ENCODE measurements around the gene NPAS3. TPM values are rescaled to one million over a fixed set of nuclear protein-coding genes. Genes with fewer than 3 reads are reported as not detected.

The NPAS3 gene
- total RNA-seq, 1 experiment from 2014 or later, result not detected

DNA sequence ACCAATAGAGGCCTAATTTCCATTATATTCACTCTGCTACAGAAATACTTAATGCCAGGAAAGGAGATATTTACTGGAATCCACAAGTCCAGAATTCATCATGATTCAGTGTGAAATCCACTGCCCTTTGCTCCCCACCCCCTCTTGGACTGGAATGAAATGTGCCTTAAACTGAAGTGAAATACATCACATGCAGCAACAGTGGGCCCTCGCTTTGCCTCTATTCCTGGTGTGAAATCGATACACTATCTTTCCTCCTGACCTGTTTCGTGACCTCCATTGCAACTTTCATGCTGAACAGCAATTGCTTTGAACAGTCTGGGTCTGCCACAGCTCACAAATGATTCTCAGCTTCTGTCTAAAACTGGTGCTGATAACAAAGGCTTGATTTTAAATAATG lies 100.6 kb downstream of the NPAS3 start:
- TF ChIP-seq EZH2 (IDR thresholded peaks at IDR 0.05), result no peak
- no peak for TF ChIP-seq CEBPB (IDR thresholded peaks at IDR 0.05; ENCODE audit: low read depth)
- TF ChIP-seq, protein P1, sequence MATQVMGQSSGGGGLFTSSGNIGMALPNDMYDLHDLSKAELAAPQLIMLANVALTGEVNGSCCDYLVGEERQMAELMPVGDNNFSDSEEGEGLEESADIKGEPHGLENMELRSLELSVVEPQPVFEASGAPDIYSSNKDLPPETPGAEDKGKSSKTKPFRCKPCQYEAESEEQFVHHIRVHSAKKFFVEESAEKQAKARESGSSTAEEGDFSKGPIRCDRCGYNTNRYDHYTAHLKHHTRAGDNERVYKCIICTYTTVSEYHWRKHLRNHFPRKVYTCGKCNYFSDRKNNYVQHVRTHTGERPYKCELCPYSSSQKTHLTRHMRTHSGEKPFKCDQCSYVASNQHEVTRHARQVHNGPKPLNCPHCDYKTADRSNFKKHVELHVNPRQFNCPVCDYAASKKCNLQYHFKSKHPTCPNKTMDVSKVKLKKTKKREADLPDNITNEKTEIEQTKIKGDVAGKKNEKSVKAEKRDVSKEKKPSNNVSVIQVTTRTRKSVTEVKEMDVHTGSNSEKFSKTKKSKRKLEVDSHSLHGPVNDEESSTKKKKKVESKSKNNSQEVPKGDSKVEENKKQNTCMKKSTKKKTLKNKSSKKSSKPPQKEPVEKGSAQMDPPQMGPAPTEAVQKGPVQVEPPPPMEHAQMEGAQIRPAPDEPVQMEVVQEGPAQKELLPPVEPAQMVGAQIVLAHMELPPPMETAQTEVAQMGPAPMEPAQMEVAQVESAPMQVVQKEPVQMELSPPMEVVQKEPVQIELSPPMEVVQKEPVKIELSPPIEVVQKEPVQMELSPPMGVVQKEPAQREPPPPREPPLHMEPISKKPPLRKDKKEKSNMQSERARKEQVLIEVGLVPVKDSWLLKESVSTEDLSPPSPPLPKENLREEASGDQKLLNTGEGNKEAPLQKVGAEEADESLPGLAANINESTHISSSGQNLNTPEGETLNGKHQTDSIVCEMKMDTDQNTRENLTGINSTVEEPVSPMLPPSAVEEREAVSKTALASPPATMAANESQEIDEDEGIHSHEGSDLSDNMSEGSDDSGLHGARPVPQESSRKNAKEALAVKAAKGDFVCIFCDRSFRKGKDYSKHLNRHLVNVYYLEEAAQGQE (IDR thresholded peaks at IDR 0.05; ENCODE audit: low read depth), result no peak
- TF ChIP-seq, protein P2, sequence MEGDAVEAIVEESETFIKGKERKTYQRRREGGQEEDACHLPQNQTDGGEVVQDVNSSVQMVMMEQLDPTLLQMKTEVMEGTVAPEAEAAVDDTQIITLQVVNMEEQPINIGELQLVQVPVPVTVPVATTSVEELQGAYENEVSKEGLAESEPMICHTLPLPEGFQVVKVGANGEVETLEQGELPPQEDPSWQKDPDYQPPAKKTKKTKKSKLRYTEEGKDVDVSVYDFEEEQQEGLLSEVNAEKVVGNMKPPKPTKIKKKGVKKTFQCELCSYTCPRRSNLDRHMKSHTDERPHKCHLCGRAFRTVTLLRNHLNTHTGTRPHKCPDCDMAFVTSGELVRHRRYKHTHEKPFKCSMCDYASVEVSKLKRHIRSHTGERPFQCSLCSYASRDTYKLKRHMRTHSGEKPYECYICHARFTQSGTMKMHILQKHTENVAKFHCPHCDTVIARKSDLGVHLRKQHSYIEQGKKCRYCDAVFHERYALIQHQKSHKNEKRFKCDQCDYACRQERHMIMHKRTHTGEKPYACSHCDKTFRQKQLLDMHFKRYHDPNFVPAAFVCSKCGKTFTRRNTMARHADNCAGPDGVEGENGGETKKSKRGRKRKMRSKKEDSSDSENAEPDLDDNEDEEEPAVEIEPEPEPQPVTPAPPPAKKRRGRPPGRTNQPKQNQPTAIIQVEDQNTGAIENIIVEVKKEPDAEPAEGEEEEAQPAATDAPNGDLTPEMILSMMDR (IDR thresholded peaks at IDR 0.05 in 2 of 3, conservative IDR thresholded peaks at IDR 0.05 in 1 of 3; ENCODE audit: borderline replicate concordance in 1 of 3, insufficient read depth in 1 of 3, low read depth in 2 of 3, low read length in 2 of 3), result no peak
- no peak for TF ChIP-seq TCF7L2 (IDR thresholded peaks at IDR 0.05; ENCODE audit: borderline replicate concordance, extremely low read depth, insufficient read depth, insufficient read length)
- TF ChIP-seq, protein P3, sequence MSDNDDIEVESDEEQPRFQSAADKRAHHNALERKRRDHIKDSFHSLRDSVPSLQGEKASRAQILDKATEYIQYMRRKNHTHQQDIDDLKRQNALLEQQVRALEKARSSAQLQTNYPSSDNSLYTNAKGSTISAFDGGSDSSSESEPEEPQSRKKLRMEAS (IDR thresholded peaks at IDR 0.05), result no peak
- no peaks in the 10 kb centered on the region for H3K36me3 ChIP-seq (ENCODE audit: control insufficient read depth in 1 of 2, insufficient read depth in 2 of 2, low read length in 2 of 2)
- ChIA-PET POLR2A (no interaction called here), RAD21 (ENCODE audit: low non-redundant PET in 1 of 2, low total read pairs in 2 of 2, uncharacterized antibody in 2 of 2, unreplicated experiment in 2 of 2) (no interaction called here), CTCF (no interaction called here)
- H3K4me2 ChIP-seq (ENCODE audit: low read length), result no peak overlapping the region
- H3K9me3 ChIP-seq (ENCODE audit: control insufficient read depth in 1 of 2, insufficient read depth in 1 of 2, low read depth in 1 of 2, low read length in 2 of 2), result 0 out of 4 replicates have a peak, but pooled peaks cover 0 to 3% of the 10 kb centered on the region in 2 experiments
- ATAC-seq (no peak), DNase-seq (ENCODE audit: low read depth, low spot score) (no peak)
- H3K4me3 ChIP-seq (replicated peaks in 1 of 2; ENCODE audit: low read depth in 1 of 2, low read length in 2 of 2), result no peak overlapping the region
- H2AFZ ChIP-seq (ENCODE audit: low read depth, low read length, poor library complexity, severe bottlenecking), result no peak overlapping the region
- no peaks in the 10 kb centered on the region for H3K4me1 ChIP-seq (ENCODE audit: control insufficient read depth in 1 of 2, insufficient read depth in 2 of 2, low read length in 2 of 2)
- H3K27ac ChIP-seq (ENCODE audit: low read depth, low read length), result no peak overlapping the region
- H4K20me1 ChIP-seq (ENCODE audit: insufficient read depth), result no peaks in the 10 kb centered on the region
- no peak overlapping the region for H3K9ac ChIP-seq (ENCODE audit: low read length)
- no peaks in the 10 kb centered on the region for H3K9me2 ChIP-seq (ENCODE audit: insufficient read depth)
- intact Hi-C loops (cut with micrococcal nuclease), result no loop called here
- no peaks in the 10 kb centered on the region for H3K79me2 ChIP-seq (ENCODE audit: insufficient read depth, low read length)
- no TSS peak for BruUV-seq (replicated peaks)
- no peaks in the 10 kb centered on the region for H3K27me3 ChIP-seq (ENCODE audit: insufficient read depth, low read length)
